Measurements from ENCODE around the gene TDRD5.

GRCh38 chr1:179590671-179591070 lies 961 bp upstream of the TDRD5 start:
- TF ChIP-seq CTCF (IDR thresholded peaks at IDR 0.05) (no peak), POLR2A (IDR thresholded peaks at IDR 0.05) (no peak)
